H9 (cell line): ENCODE measurements around the gene FCER1G. TPM values are rescaled to one million over a fixed set of nuclear protein-coding genes. Genes with fewer than 3 reads are reported as not detected.
A peak's percentile ranks its signal among the peaks of the same experiment; 100 is the strongest.

Experiments
- DNase-seq: peaks from one replicate; pipeline ENCODE4 v3.0.0-alpha.2; 2017
- H2AFZ ChIP-seq: one replicate; pipeline ENCODE4 v1.6.1; 2013; ENCODE audit warnings: mild to moderate bottlenecking, low read length, control low read depth, moderate library complexity
- H2AK5ac ChIP-seq: 2 replicates; pipeline ENCODE4 v1.6.1; 2013; ENCODE audit warnings: low read length, control low read depth, mixed read lengths; ENCODE audit not compliant: insufficient read length
- H2BK120ac ChIP-seq: one replicate; pipeline ENCODE4 v1.6.1; 2013; ENCODE audit warnings: low read depth, mild to moderate bottlenecking, low read length, control low read depth, inconsistent platforms; ENCODE audit not compliant: poor library complexity, severe bottlenecking
- H2BK12ac ChIP-seq: 2 replicates; pipeline ENCODE4 v1.6.1; 2013; ENCODE audit warnings: low read length, control low read depth, mixed read lengths, low read depth; ENCODE audit not compliant: insufficient read length
- H2BK15ac ChIP-seq: 2 replicates; pipeline ENCODE4 v1.6.1; 2013; ENCODE audit warnings: low read depth, low read length, control low read depth
- H2BK20ac ChIP-seq: one replicate; pipeline ENCODE4 v1.6.1; 2013; ENCODE audit warnings: low read depth, mild to moderate bottlenecking, low read length, control low read depth, inconsistent platforms; ENCODE audit not compliant: poor library complexity, severe bottlenecking
- H2BK5ac ChIP-seq: 2 replicates; pipeline ENCODE4 v1.6.1; 2013; ENCODE audit warnings: low read length, control low read depth, mixed read lengths; ENCODE audit not compliant: insufficient read length
- H3K14ac ChIP-seq: 2 replicates; pipeline ENCODE4 v1.6.1; 2013; ENCODE audit warnings: low read length, control low read depth; ENCODE audit not compliant: insufficient read depth
- H3K18ac ChIP-seq: 2 replicates; pipeline ENCODE4 v1.6.1; 2013; ENCODE audit warnings: low read depth, mild to moderate bottlenecking, mixed read lengths, low read length, control low read depth; ENCODE audit not compliant: insufficient read length
- H3K23ac ChIP-seq: 2 replicates; pipeline ENCODE4 v1.6.1; 2013; ENCODE audit warnings: low read length, control low read depth, mixed read lengths, low read depth; ENCODE audit not compliant: insufficient read length
- H3K23me2 ChIP-seq: 2 replicates; pipeline ENCODE4 v1.6.1; 2013; ENCODE audit warnings: low read depth, mild to moderate bottlenecking, mixed read lengths, low read length, control low read depth; ENCODE audit not compliant: insufficient read length, poor library complexity, severe bottlenecking
- H3K27ac ChIP-seq: 2 replicates; pipeline ENCODE4 v1.5.1; 2013; ENCODE audit warnings: low read length, control low read depth, mixed read lengths, low read depth; ENCODE audit not compliant: insufficient read length
- H3K27me3 ChIP-seq: 2 replicates; pipeline ENCODE4 v1.6.1; 2013; ENCODE audit warnings: low read length, control low read depth, inconsistent platforms; ENCODE audit not compliant: insufficient read depth
- H3K4ac ChIP-seq: 2 replicates; pipeline ENCODE4 v1.6.1; 2013; ENCODE audit warnings: low read depth, mild to moderate bottlenecking, control low read depth, inconsistent platforms, low read length, moderate library complexity
- H3K4me1 ChIP-seq: 2 replicates; pipeline ENCODE4 v1.6.1; 2013; ENCODE audit warnings: low read length, control low read depth, inconsistent platforms; ENCODE audit not compliant: insufficient read depth
- H3K4me2 ChIP-seq: 2 replicates; pipeline ENCODE4 v1.6.1; 2013; ENCODE audit warnings: low read length, control low read depth, mixed read lengths; ENCODE audit not compliant: insufficient read length, insufficient read depth
- H3K56ac ChIP-seq: 2 replicates; pipeline ENCODE4 v1.6.1; 2013; ENCODE audit warnings: low read depth, mild to moderate bottlenecking, mixed read lengths, low read length, control low read depth; ENCODE audit not compliant: insufficient read length
- H3K79me1 ChIP-seq: 2 replicates; pipeline ENCODE4 v1.6.1; 2013; ENCODE audit warnings: low read depth, mild to moderate bottlenecking, moderate library complexity, low read length, control low read depth, inconsistent platforms; ENCODE audit not compliant: insufficient read depth, poor library complexity, severe bottlenecking
- H3K79me2 ChIP-seq: 2 replicates; pipeline ENCODE4 v1.6.1; 2013; ENCODE audit warnings: low read length, control low read depth, inconsistent platforms; ENCODE audit not compliant: insufficient read depth
- H3K9ac ChIP-seq: 2 replicates; pipeline ENCODE4 v1.6.1; 2013; ENCODE audit warnings: low read length, control low read depth, mixed read lengths; ENCODE audit not compliant: insufficient read length; ENCODE audit errors: extremely low read depth
- H3K9me3 ChIP-seq: one replicate; pipeline ENCODE4 v1.6.1; 2013; ENCODE audit warnings: low read depth, low read length, inconsistent platforms; ENCODE audit not compliant: control insufficient read depth
- H3T11ph ChIP-seq: one replicate; pipeline ENCODE4 v1.6.1; 2013; ENCODE audit warnings: mild to moderate bottlenecking, low read length, control low read depth, inconsistent platforms
- H4K20me1 ChIP-seq: one replicate; pipeline ENCODE4 v1.6.1; 2013; ENCODE audit not compliant: control insufficient read depth, insufficient read length, insufficient read depth
- H4K5ac ChIP-seq: 2 replicates; pipeline ENCODE4 v1.6.1; 2013; ENCODE audit warnings: low read depth, mild to moderate bottlenecking, mixed read lengths, low read length, control low read depth; ENCODE audit not compliant: insufficient read length
- H4K8ac ChIP-seq: replicated peaks from 2 replicates; pipeline ENCODE4 v1.6.1; 2013; ENCODE audit warnings: low read length, control low read depth, mixed read lengths, low read depth; ENCODE audit not compliant: insufficient read length
- H4K91ac ChIP-seq: 2 replicates; pipeline ENCODE4 v1.6.1; 2013; ENCODE audit warnings: low read depth, mild to moderate bottlenecking, moderate library complexity, mixed read lengths, low read length, control low read depth; ENCODE audit not compliant: insufficient read length
- H3K27ac Mint-ChIP-seq, 3 experiments: 2 replicates in 2 of 3; 3 replicates in 1 of 3; pipeline ENCODE4 v1.8.0; 2020 to 2021; ENCODE audit warnings: mixed read lengths in 3 of 3, mild to moderate bottlenecking in 1 of 3, moderate library complexity in 1 of 3
- H3K27me3 Mint-ChIP-seq: 2 replicates; pipeline ENCODE4 v1.8.0; 2021; ENCODE audit warnings: low read depth, mild to moderate bottlenecking, moderate library complexity, mixed read lengths
- H3K36me3 Mint-ChIP-seq, 3 experiments: 2 replicates in 2 of 3; 3 replicates in 1 of 3; pipeline ENCODE4 v1.8.0; 2020 to 2021; ENCODE audit warnings: low read depth in 3 of 3, mixed read lengths in 3 of 3; ENCODE audit not compliant: insufficient read depth in 1 of 3
- H3K4me1 Mint-ChIP-seq, 2 experiments: 2 replicates each; pipeline ENCODE4 v1.8.0; 2020; ENCODE audit warnings: mixed read lengths in 2 of 2
- H3K4me3 Mint-ChIP-seq, 2 experiments: 2 replicates in 1 of 2; 3 replicates in 1 of 2; pipeline ENCODE4 v1.8.0; 2020 to 2021; ENCODE audit warnings: mild to moderate bottlenecking in 2 of 2, mixed read lengths in 2 of 2, moderate library complexity in 1 of 2
- H3K9me3 Mint-ChIP-seq, 2 experiments: 2 replicates in 1 of 2; 3 replicates in 1 of 2; pipeline ENCODE4 v1.8.0; 2020; ENCODE audit warnings: mild to moderate bottlenecking in 2 of 2, mixed read lengths in 2 of 2, moderate library complexity in 1 of 2
- CTCF ChIP-seq: fragments of 200-600 bp; sonication (generic); conservative IDR thresholded peaks from 3 replicates; pipeline ENCODE4 v1.8.0; 2021; ENCODE audit warnings: antibody characterized with exemption, mild to moderate bottlenecking
- WGBS: extraction: QIAGEN DNeasy Blood & Tissue Kit; methylation state at CpG from one replicate; pipeline ENCODE4 v1.1.7; 2013; ENCODE audit warnings: missing lambda C conversion rate, low lambda C conversion rate, mixed read lengths; ENCODE audit not compliant: insufficient read length; ENCODE audit errors: extremely low coverage; 5-methylcytosine and 5-hydroxymethylcytosine counted together
- total RNA-seq: library from RNA; stranded (reverse); gene quantifications from 2 replicates; pipeline ENCODE4 v1.2.1, GENCODE V29; 2021

FCER1G gene
- total RNA-seq, 1 experiment from 2014 or later, result 0.90 TPM

- H2BK20ac ChIP-seq, result no peak overlapping the region
Measured at GRCh38 chr1:161261261-161262235, 46.5 kb downstream of the FCER1G start.

More at GRCh38 chr1:161261261-161262235, 46.5 kb downstream of the FCER1G start:
- Histone ChIP-seq H4K8ac (no peak overlapping the region), H3K79me1 (no peaks in the 10 kb centered on the region), H3K18ac (no peak overlapping the region), H4K91ac (no peak overlapping the region), H3K79me2 (no peaks in the 10 kb centered on the region), H4K20me1 (no peaks in the 10 kb centered on the region), H3K4me2 (no peak overlapping the region), H3K14ac (no peak overlapping the region), H3K9ac (no peak overlapping the region), H3K9me3 (peaks cover 6% of the 10 kb centered on the region), H3K27me3 (peaks cover 12% of the 10 kb centered on the region; the same call in 1 of the 2 replicates), H3K4ac (no peak overlapping the region), H2BK15ac (no peak overlapping the region), H2BK120ac (no peak overlapping the region), H3K23me2 (peaks cover 11% of the 10 kb centered on the region), H2AK5ac (no peak overlapping the region), H3K56ac (no peak overlapping the region), H3K23ac (no peak overlapping the region), H3K27ac (no peak overlapping the region), H4K5ac (no peak overlapping the region), H2BK12ac (no peak overlapping the region), H2BK5ac (no peak overlapping the region), H2AFZ (no peak overlapping the region), H3T11ph (no peak overlapping the region), H3K4me1 (peaks cover 5% of the 10 kb centered on the region; the same call in 1 of the 2 replicates)
- Mint-ChIP-seq H3K4me1 (peaks cover 23 to 33% of the 10 kb centered on the region in 2 experiments), H3K27ac (0 out of 7 replicates have a peak overlapping the region, but pooled peaks of 1 of the 3 experiments have one; percentile 45), H3K36me3 (peaks cover 13 to 20% (median 14%) of the 10 kb centered on the region in 3 experiments), H3K9me3 (peaks cover 20% of the 10 kb centered on the region in 2 experiments), H3K4me3 (no peak overlapping the region), H3K27me3 (peaks cover 66% of the 10 kb centered on the region)
- TF ChIP-seq CTCF, result no peak
- no CpG with 5 or more reads among the region's 12 CpGs for WGBS
- DNase-seq, result no peak
